Left ventricle myocardium inferior (tissue), 1 donor: Measurements from ENCODE around the gene LGSN. TPM values are rescaled to one million over a fixed set of nuclear protein-coding genes. Genes with fewer than 3 reads are reported as not detected.
"Not testable (repeated sequence)": the region's sequence is repeated elsewhere in the genome, so short reads cannot be mapped to it uniquely, and the experiment has no call there.

Experiments
- DNase-seq: peaks from one replicate; pipeline ENCODE4 v3.0.0-alpha.2; 2020
- H3K27ac ChIP-seq: fragments of 200-600 bp; replicated peaks from 2 replicates; pipeline ENCODE4 v1.8.0; 2021
- H3K27me3 ChIP-seq: fragments of 200-600 bp; 2 replicates; pipeline ENCODE4 v1.8.0; 2021; ENCODE audit warnings: low read depth
- H3K36me3 ChIP-seq: fragments of 200-600 bp; 2 replicates; pipeline ENCODE4 v1.8.0; 2021
- H3K4me1 ChIP-seq: fragments of 200-600 bp; 2 replicates; pipeline ENCODE4 v1.8.0; 2021
- H3K4me3 ChIP-seq: fragments of 200-600 bp; 2 replicates; pipeline ENCODE4 v1.8.0; 2021; ENCODE audit warnings: mild to moderate bottlenecking, moderate library complexity
- H3K9me3 ChIP-seq: fragments of 200-600 bp; replicated peaks from 2 replicates; pipeline ENCODE4 v1.8.0; 2021
- intact Hi-C: fragments of 100-400 bp; cut with micrococcal nuclease; formaldehyde crosslinking; loops from one replicate; pipeline ENCODE4 v1.11.0; 2022
- total RNA-seq: library from RNA; stranded (reverse); fragmentation: NEBNext Ultra II Directional; extraction: Animal tissue kit (Norgen Biotek cat#: 25700); gene quantifications from one replicate; pipeline ENCODE4 v1.2.1, GENCODE V29; 2021
- donor health status: DM: no; HTN: yes; CAD: no; lungs with severe emphysema.

Gene LGSN
- total RNA-seq, 1 donor from 2014 or later, result not detected

DNA sequence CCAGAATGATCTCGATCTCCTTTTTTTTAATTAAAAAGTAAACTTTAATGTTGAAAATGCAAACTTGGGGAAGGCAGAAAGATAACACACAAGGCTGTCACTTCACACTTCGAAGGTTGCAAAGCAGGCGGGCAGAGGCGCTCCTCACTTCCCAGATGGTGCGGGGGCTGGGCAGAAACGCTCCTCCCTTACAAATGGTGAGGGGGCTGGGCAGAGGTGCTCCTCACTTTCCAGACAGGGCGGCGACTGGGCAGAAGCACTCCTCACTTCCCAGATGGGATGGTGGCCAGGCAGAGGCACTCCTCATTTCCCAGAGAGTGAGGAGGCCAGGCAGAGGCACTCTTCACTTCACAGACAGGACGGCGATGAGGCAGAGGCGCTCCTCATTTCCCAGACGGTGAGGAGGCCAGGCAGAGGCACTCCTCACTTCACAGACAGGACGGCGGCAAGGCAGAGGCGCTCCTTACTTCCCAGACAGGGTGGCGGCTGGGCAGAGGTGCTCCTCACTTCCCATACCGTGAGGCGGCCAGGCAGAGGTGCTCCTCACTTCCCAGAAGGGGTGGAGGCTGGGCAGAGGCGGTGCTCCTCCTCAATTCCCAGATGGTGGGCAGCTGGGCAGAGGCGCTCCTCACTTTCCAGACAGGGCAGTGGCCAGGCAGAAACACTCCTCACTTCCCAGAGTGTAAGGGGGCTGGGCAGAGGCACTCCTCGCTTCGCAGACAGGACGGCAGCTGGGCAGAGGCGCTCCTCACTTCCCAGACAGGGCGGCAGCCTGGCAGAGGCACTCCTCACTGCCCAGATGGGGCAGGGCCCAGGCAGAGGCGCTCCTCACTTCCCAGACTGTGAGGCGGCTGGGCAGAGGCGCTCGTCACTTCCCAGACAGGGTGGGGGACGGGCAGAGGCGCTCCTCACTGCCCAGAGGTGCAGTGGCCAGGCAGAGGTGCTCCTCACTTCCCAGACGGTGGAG is 91.6 kb downstream of the LGSN start:
- H3K4me3 ChIP-seq, H3K4me1 ChIP-seq, H3K9me3 ChIP-seq, intact Hi-C loops, DNase-seq, H3K36me3 ChIP-seq, H3K27ac ChIP-seq, H3K27me3 ChIP-seq: not testable (repeated sequence)

DNA sequence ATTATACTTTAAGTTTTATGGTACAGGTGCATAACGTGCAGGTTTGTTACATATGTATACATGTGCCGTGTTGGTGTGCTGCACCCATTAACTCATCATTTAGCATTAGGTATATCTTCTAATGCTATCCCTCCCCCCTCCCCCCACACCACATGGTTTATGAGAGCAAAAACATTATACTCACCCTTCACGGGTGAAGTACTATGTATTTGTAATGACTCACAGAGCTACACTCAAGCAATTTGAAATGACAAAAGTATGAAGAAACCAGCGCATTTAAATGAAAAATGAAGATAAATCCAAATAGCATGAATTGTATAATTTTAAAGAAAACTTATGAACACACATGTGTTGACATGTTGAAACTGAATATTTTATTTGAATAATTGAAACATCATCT is 93.8 kb downstream of the LGSN start:
- H3K27ac ChIP-seq, intact Hi-C loops, DNase-seq, H3K9me3 ChIP-seq, H3K4me1 ChIP-seq, H3K4me3 ChIP-seq, H3K27me3 ChIP-seq, H3K36me3 ChIP-seq: not testable (repeated sequence)

Other genes with a start within 250 kb of the LGSN start
- gene FKBP1C, start 108.5 kb downstream of the LGSN start, total RNA-seq, result 0.63 TPM